ENCODE measurements around the gene CISD3.

- no peak for TF ChIP-seq CTCF (IDR thresholded peaks at IDR 0.05 in 2 of 3, conservative IDR thresholded peaks at IDR 0.05 in 1 of 3; ENCODE audit: control insufficient read depth in 2 of 3, extremely low read depth in 1 of 3, insufficient read depth in 1 of 3, low read depth in 3 of 3, low read length in 3 of 3)
- no peak for TF ChIP-seq POLR2A (IDR thresholded peaks at IDR 0.05; ENCODE audit: low read depth, low read length)
- no peak for TF ChIP-seq EZH2 (IDR thresholded peaks at IDR 0.05; ENCODE audit: borderline replicate concordance, control insufficient read depth, low read depth, low read length)
- no peak for TF ChIP-seq CHD1 (IDR thresholded peaks at IDR 0.05; ENCODE audit: low read depth, low read length)
- TF ChIP-seq BCL3 (IDR thresholded peaks at IDR 0.05; ENCODE audit: borderline replicate concordance, insufficient read depth, low read depth, low read length, poor library complexity, severe bottlenecking) = no peak
- no peak for TF ChIP-seq IRF3 (IDR thresholded peaks at IDR 0.05)
- TF ChIP-seq POLR2AphosphoS5 (IDR thresholded peaks at IDR 0.05; ENCODE audit: low read length) = no peak
- no peak for TF ChIP-seq NFIC (IDR thresholded peaks at IDR 0.05; ENCODE audit: low read depth, low read length)
- no peak for TF ChIP-seq FOS (IDR thresholded peaks at IDR 0.05; ENCODE audit: borderline replicate concordance, extremely low read depth, insufficient read length)
- TF ChIP-seq ESRRA (IDR thresholded peaks at IDR 0.05; ENCODE audit: low read length) = no peak
Observed at GRCh38 chr17:38713456-38714075, 16.6 kb upstream of the CISD3 start.

Data from GM12878 (cell line).